NB4 (cell line): ENCODE results near the gene SNU13.

Experiments
- DNase-seq: peaks from one replicate; pipeline ENCODE4 v3.0.0; 2010; ENCODE audit warnings: low read depth
- H3K4me3 ChIP-seq: one replicate; pipeline ENCODE4 v1.5.1; 2011; ENCODE audit warnings: mild to moderate bottlenecking, low read depth, low read length, moderate library complexity
- CTCF ChIP-seq: IDR thresholded peaks from one replicate; pipeline ENCODE4 v1.5.1; 2012; ENCODE audit warnings: low read depth, low read length
- MAX ChIP-seq: IDR thresholded peaks from 2 replicates; pipeline ENCODE4 v1.6.1; 2011; ENCODE audit warnings: low read depth, low read length
- MYC ChIP-seq: IDR thresholded peaks from 2 replicates; pipeline ENCODE4 v1.6.1; 2011; ENCODE audit warnings: low read depth, low read length
- POLR2A ChIP-seq: IDR thresholded peaks from 2 replicates; pipeline ENCODE4 v1.6.1; 2011; ENCODE audit warnings: mild to moderate bottlenecking; ENCODE audit not compliant: insufficient read length; ENCODE audit errors: extremely low read depth

Gene SNU13

GRCh38 chr22:41656556-41656955 lies 32.1 kb downstream of the SNU13 start:
- no peak overlapping the region for H3K4me3 ChIP-seq
- TF ChIP-seq MAX: no peak
- no peak for TF ChIP-seq CTCF
- TF ChIP-seq POLR2A: no peak
- TF ChIP-seq MYC: no peak
- DNase-seq: no peak

DNA sequence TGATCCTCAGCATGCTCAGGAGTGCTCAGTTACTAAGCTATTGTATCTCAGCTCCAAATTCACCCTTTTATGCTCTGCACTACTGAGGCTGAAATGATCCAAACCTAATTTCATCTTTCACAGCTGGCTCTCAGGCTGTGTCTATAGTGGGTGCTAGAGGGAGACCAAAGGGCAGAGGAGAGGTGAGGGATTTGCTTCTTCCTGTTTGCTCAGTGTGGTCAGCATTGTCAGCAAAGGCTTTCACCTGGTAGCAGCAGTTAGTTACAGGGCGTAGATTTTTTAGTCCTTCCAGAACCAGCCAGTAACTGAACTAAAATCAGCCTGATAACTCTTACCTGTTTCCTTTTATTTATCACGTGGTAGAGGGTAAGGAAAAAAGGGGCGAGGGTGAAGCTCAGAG lies 34.3 kb downstream of the SNU13 start:
- no peak overlapping the region for H3K4me3 ChIP-seq
- no peak for DNase-seq
- TF ChIP-seq POLR2A: no peak
- TF ChIP-seq CTCF: no peak
- no peak for TF ChIP-seq MAX
- no peak for TF ChIP-seq MYC

- TF ChIP-seq MAX (no peak), POLR2A (no peak), CTCF (no peak), MYC (no peak)
- DNase-seq: no peak
These were observed 37.8 kb downstream of the SNU13 start for GRCh38 chr22:41650821-41651220.

DNA sequence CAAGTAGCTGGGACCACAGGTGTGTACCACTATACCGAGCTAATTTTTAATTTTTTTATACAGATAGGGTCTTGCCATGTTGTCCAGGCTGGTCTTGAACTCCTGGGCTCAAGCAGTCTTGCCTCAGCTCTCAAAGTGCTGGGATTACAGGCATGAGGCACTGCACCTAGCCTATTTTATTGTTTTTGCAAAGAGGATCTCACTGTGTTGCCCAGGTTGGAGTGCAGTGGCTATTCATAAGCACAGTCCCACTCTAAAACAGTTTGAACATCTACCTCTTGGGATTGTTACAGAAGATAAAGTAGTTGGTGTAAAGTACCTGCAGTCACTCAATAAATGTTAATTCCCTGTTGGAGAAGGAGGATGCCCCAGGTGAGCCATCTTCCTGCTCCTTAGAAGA lies 38.4 kb downstream of the SNU13 start:
- H3K4me3 ChIP-seq: no peak overlapping the region
- DNase-seq: no peak
- TF ChIP-seq POLR2A (no peak), MAX (no peak), CTCF (no peak), MYC (no peak)

More at GRCh38 chr22:41650821-41651220, 37.8 kb downstream of the SNU13 start:
- no peak overlapping the region for H3K4me3 ChIP-seq

DNA sequence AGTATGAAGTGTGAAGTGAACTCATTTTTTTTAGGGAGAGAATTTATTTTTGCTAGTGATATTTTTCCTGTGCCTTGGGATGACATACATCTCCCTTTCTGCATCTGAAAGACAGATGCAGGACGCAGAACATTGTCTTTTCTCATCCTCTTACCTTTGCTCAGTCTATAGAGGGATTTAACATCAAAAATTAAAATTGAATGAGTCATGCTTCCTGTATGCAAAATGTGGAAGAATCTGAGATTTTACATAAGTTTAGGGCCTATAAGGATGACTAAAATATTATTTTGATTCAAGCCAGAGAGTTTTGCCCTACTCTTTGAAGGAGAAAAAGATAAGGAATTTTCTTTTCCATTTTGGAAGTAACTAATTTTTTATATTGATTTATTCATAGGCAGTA lies 40.2 kb downstream of the SNU13 start:
- TF ChIP-seq MYC (no peak), POLR2A (no peak), MAX (no peak), CTCF (no peak)
- DNase-seq: no peak
- H3K4me3 ChIP-seq: no peak overlapping the region

GRCh38 chr22:41647771-41648170 lies 40.9 kb downstream of the SNU13 start:
- no peak for DNase-seq
- TF ChIP-seq CTCF (no peak), MYC (no peak), POLR2A (no peak)
- no peak overlapping the region for H3K4me3 ChIP-seq
